Progenitor cell of endocrine pancreas (in vitro differentiated cells): ENCODE results near the gene CORO2B. TPM values are rescaled to one million over a fixed set of nuclear protein-coding genes. Genes with fewer than 3 reads are reported as not detected.
"Not testable (repeated sequence)": the region's sequence is repeated elsewhere in the genome, so short reads cannot be mapped to it uniquely, and the experiment has no call there.

ENCODE experiments used
- DNase-seq: peaks from one replicate; pipeline ENCODE4 v3.0.0; 2021; ENCODE audit warnings: low spot score; ENCODE audit not compliant: unreplicated experiment
- H3K27ac Mint-ChIP-seq: 2 replicates; pipeline ENCODE4 v1.8.0; 2021; ENCODE audit warnings: mild to moderate bottlenecking, moderate library complexity, mixed read lengths
- H3K27me3 Mint-ChIP-seq: 2 replicates; pipeline ENCODE4 v1.8.0; 2021; ENCODE audit warnings: mixed read lengths
- H3K36me3 Mint-ChIP-seq: 2 replicates; pipeline ENCODE4 v1.8.0; 2022; ENCODE audit warnings: mixed read lengths; ENCODE audit not compliant: insufficient read depth
- H3K4me1 Mint-ChIP-seq: 2 replicates; pipeline ENCODE4 v1.8.0; 2021; ENCODE audit warnings: low read depth, mixed read lengths
- H3K4me3 Mint-ChIP-seq: 2 replicates; pipeline ENCODE4 v1.8.0; 2021; ENCODE audit warnings: low read depth, mild to moderate bottlenecking, moderate library complexity, mixed read lengths
- H3K9me3 Mint-ChIP-seq: 2 replicates; pipeline ENCODE4 v1.8.0; 2021; ENCODE audit warnings: low read depth, mixed read lengths
- total RNA-seq: library from RNA; stranded (reverse); gene quantifications from 2 replicates; pipeline ENCODE4 v1.2.1, GENCODE V29; 2021
- TF ChIP-seq, protein P1 (sequence below): fragments of 200-600 bp; sonication (generic); IDR thresholded peaks from one replicate; pipeline ENCODE4 v1.5.0; 2021; ENCODE audit warnings: antibody characterized with exemption, mild to moderate bottlenecking; ENCODE audit not compliant: unreplicated experiment

The CORO2B gene
- total RNA-seq, 1 donor from 2014 or later = 1.5 TPM

DNA sequence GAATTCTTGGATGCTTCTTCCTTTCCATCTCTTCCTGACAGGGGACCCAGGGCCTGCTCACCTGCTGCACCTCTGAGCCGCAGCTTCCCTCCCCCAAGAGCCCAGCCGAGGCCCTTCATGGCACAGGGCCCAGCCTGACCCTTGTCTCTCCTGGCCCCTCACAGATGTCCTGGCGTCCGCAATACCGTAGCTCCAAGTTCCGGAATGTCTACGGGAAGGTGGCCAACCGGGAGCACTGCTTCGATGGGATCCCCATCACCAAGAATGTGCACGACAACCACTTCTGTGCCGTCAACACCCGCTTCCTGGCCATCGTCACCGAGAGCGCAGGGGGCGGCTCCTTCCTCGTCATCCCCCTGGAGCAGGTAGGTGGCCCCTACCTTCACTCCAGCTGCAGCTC is 66.2 kb downstream of the CORO2B start:
- TF ChIP-seq, protein P1, sequence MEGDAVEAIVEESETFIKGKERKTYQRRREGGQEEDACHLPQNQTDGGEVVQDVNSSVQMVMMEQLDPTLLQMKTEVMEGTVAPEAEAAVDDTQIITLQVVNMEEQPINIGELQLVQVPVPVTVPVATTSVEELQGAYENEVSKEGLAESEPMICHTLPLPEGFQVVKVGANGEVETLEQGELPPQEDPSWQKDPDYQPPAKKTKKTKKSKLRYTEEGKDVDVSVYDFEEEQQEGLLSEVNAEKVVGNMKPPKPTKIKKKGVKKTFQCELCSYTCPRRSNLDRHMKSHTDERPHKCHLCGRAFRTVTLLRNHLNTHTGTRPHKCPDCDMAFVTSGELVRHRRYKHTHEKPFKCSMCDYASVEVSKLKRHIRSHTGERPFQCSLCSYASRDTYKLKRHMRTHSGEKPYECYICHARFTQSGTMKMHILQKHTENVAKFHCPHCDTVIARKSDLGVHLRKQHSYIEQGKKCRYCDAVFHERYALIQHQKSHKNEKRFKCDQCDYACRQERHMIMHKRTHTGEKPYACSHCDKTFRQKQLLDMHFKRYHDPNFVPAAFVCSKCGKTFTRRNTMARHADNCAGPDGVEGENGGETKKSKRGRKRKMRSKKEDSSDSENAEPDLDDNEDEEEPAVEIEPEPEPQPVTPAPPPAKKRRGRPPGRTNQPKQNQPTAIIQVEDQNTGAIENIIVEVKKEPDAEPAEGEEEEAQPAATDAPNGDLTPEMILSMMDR = no peak
- H3K27me3 Mint-ChIP-seq = peaks cover 2% of the 10 kb centered on the region
- H3K27ac Mint-ChIP-seq = no peak overlapping the region
- no peak overlapping the region for H3K4me3 Mint-ChIP-seq
- no peaks in the 10 kb centered on the region for H3K9me3 Mint-ChIP-seq
- DNase-seq = no peak
- H3K36me3 Mint-ChIP-seq = no peaks in the 10 kb centered on the region
- H3K4me1 Mint-ChIP-seq = peaks cover 4% of the 10 kb centered on the region

DNA sequence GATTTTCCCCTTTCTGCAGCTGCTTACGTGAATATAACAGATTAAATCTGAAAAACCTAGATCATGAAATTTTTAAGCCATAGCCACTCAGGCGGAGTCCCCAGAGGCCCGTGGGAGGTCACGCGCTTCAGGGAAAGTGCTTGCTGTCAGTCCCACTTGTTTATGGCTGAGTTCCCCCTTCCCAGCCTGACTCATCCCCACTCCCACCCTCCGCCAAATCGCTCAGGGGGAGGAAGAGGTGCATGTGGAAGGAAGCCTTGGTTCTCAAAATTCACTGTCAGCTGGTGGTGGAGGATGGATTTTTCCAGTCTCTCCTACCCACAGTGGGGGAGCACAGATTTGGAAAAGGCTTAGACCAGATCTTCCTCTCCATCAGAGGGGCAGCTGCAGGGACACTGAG is 67.4 kb downstream of the CORO2B start:
- Mint-ChIP-seq H3K9me3 (no peaks in the 10 kb centered on the region), H3K27ac (no peak overlapping the region), H3K27me3 (peaks cover 9% of the 10 kb centered on the region), H3K4me1 (no peaks in the 10 kb centered on the region), H3K36me3 (no peaks in the 10 kb centered on the region), H3K4me3 (no peak overlapping the region)
- TF ChIP-seq, protein P1 = no peak
- DNase-seq = no peak

DNA sequence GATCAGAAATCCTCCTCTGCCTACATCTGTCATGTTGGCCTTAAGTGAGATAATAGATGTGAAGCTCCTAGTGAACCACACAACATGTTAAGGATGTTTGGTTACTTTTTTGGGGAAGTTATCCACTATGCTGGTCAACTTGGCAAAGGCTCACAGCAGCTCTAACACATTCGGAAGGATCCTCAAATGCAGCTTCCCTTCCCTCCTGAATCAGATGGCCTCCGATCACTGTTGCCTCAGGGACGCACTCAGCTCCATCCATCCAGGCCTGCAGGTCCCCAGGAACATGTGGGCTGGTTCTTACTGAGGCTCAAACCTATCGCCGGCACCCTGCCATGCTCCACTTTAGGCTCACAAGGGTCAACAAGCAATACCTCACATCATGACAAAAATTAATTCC is 67.9 kb downstream of the CORO2B start:
- H3K9me3 Mint-ChIP-seq = no peaks in the 10 kb centered on the region
- H3K27me3 Mint-ChIP-seq = peaks cover 14% of the 10 kb centered on the region
- no peak overlapping the region for H3K4me3 Mint-ChIP-seq
- no peaks in the 10 kb centered on the region for H3K4me1 Mint-ChIP-seq
- no peak for DNase-seq
- no peak overlapping the region for H3K27ac Mint-ChIP-seq
- no peaks in the 10 kb centered on the region for H3K36me3 Mint-ChIP-seq
- TF ChIP-seq, protein P1 = no peak

DNA sequence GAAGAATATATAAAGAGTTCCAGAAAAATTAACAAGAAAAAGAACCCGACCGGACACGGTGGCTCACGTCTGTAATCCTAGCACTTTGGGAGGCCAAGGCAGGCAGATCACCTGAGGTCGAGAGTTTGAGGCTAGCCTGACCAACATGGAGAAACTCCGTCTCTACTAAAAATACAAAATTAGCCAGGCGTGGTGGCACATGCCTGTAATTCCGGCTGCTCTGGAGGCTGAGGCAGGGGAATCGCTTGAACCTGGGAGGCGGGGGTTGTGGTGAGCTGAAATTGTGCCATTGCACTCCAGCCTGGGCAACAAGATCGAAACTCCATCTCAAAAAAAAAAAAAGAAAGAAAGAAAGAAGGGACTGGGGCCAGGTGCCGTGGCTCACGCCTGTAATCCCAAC is 68.6 kb downstream of the CORO2B start:
- peaks cover 21% of the 10 kb centered on the region for H3K27me3 Mint-ChIP-seq
- not testable (repeated sequence) for H3K36me3 Mint-ChIP-seq, DNase-seq

DNA sequence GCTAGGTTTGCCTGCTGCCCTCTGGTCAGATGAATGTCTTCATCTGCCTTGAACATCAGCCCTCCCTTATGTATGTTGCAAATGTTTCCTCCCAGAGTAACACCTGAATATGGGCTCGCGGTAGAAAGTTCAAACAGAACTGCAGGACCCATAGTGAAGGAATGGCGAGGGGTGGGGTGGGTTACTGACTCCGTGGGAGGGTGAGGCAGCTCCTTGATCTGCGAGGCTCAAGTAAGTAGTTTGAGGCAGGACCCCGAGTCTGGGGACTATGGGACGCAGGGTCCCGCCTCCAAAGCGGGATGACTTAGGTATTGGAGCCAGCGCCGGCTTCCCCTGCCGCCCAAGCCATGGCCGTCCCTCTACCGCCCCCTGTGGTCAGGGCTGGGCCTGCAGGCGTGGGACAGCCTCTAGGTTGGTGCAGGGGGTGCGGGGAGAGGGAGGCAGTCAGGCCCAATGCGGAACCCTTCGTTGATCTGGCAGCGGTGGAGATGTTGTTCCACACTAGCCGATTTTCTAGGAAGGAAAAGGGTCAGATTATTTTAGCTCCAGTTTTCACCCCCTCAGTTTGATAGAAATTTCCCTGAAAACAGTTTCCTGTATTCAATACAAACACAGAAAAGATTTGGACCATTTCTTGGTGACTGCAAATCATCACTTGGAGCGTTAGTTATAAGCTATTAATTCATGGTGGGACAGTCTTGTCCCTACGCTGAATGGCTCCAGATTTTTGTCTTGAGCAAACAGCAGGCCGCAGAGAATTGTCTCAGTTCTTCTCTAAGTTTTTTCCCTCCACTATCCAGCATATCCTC is 72.3 kb downstream of the CORO2B start:
- H3K4me3 Mint-ChIP-seq = no peak overlapping the region

More for the DNA sequence above, 68.6 kb downstream of the CORO2B start:
- H3K27ac Mint-ChIP-seq, H3K4me1 Mint-ChIP-seq, H3K4me3 Mint-ChIP-seq, H3K9me3 Mint-ChIP-seq: not testable (repeated sequence)

More for the DNA sequence above, 72.3 kb downstream of the CORO2B start:
- H3K4me1 Mint-ChIP-seq = no peaks in the 10 kb centered on the region
- H3K36me3 Mint-ChIP-seq = no peaks in the 10 kb centered on the region
- TF ChIP-seq, protein P1 = peak; percentile 78
- H3K27ac Mint-ChIP-seq = no peak overlapping the region
- peaks cover 30% of the 10 kb centered on the region for H3K27me3 Mint-ChIP-seq
- no peaks in the 10 kb centered on the region for H3K9me3 Mint-ChIP-seq
- peak; percentile 69 for DNase-seq
